ENCODE data around the gene SLC2A13. TPM values are rescaled to one million over a fixed set of nuclear protein-coding genes. Genes with fewer than 3 reads are reported as not detected.

Gene SLC2A13
- total and polyA plus RNA-seq, 10 donors: 1.1 to 17.1 (median 7.6) TPM

- Histone ChIP-seq H3K27me3 (replicated peaks in 1 of 7) (no peaks in the 10 kb centered on the region), H3K9me3 (peaks cover 2 to 25% (median 20%) of the 10 kb centered on the region in 8 donors), H3K36me3 (peaks cover 0 to 9% (median 0%) of the 10 kb centered on the region in 6 donors), H3K27ac (no peak overlapping the region), H3K4me3 (no peak overlapping the region), H3K4me1 (no peaks in the 10 kb centered on the region)
- no peak for DNase-seq
- 48 to 63% (median 54%) methylated on average over 2 of the region's 2 CpGs for WGBS, 5 donors
- intact Hi-C loops (cut with DNase I; ENCODE audit: low total_unique reads): no loop called here
- no peak for TF ChIP-seq POLR2AphosphoS5 (IDR thresholded peaks at IDR 0.05)
These were observed 222.5 kb downstream of the SLC2A13 start for GRCh38 chr12:39883411-39883810.

DNA sequence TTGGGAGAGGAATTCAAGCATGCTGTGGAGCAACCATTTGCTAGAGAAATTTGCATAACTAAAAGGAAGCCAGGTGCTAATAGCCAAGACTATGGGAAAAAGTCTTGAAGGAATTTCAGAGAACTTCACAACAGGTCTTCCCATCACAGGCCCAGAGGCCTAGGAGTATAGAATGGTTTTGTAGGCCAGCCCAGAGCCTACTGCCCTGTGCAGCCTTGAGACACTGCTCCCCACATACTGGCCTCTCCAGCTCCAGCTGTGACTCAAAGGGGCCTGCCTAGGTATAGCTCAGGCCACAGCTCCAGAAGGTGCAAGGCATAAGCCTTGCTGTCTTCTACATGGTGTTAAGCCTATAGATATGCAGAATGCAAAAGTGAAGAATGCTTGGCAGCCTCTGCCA lies 227.1 kb downstream of the SLC2A13 start:
- intact Hi-C loops (cut with DNase I; ENCODE audit: low total_unique reads): no loop called here
- no peak for DNase-seq
- H3K27ac ChIP-seq: no peak overlapping the region
- no peaks in the 10 kb centered on the region for H3K4me1 ChIP-seq
- H3K9me3 ChIP-seq: peaks cover 2 to 34% (median 30%) of the 10 kb centered on the region in 8 donors
- no peaks in the 10 kb centered on the region for H3K27me3 ChIP-seq (replicated peaks in 1 of 7)
- H3K36me3 ChIP-seq: peaks cover 0 to 9% (median 0%) of the 10 kb centered on the region in 6 donors
- TF ChIP-seq POLR2AphosphoS5 (IDR thresholded peaks at IDR 0.05) (no peak), POLR2A (IDR thresholded peaks at IDR 0.05) (no peak)
- TF ChIP-seq, protein P1, sequence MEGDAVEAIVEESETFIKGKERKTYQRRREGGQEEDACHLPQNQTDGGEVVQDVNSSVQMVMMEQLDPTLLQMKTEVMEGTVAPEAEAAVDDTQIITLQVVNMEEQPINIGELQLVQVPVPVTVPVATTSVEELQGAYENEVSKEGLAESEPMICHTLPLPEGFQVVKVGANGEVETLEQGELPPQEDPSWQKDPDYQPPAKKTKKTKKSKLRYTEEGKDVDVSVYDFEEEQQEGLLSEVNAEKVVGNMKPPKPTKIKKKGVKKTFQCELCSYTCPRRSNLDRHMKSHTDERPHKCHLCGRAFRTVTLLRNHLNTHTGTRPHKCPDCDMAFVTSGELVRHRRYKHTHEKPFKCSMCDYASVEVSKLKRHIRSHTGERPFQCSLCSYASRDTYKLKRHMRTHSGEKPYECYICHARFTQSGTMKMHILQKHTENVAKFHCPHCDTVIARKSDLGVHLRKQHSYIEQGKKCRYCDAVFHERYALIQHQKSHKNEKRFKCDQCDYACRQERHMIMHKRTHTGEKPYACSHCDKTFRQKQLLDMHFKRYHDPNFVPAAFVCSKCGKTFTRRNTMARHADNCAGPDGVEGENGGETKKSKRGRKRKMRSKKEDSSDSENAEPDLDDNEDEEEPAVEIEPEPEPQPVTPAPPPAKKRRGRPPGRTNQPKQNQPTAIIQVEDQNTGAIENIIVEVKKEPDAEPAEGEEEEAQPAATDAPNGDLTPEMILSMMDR (IDR thresholded peaks at IDR 0.05 in 8 of 11, conservative IDR thresholded peaks at IDR 0.05 in 3 of 11): no peak
- no peak overlapping the region for H3K4me3 ChIP-seq

DNA sequence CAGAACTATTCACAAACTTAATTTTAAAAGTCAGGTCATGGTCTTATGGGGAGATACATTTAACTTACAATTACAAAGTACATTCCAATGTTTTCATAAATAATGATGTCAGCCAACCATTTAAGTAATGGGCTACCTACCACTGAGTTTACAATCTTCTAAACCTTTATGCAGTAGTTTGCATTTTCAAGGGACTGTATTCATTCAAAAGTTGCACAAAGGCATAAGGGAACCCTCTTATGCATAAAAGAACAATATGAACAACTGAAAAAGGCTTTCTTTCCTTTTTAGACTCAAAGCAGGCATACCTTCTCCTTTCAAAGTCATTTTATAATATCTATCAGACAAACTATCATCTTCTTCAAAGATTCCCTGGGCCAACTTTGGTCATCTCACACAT lies 230.2 kb downstream of the SLC2A13 start:
- H3K9me3 ChIP-seq: peaks cover 2 to 33% (median 29%) of the 10 kb centered on the region in 8 donors
- no peak overlapping the region for H3K4me3 ChIP-seq
- peaks cover 0 to 9% (median 0%) of the 10 kb centered on the region in 6 donors for H3K36me3 ChIP-seq
- H3K27me3 ChIP-seq (replicated peaks in 1 of 7): no peaks in the 10 kb centered on the region
- no peaks in the 10 kb centered on the region for H3K4me1 ChIP-seq
- intact Hi-C loops (cut with DNase I; ENCODE audit: low total_unique reads): no loop called here
- TF ChIP-seq, protein P1 (IDR thresholded peaks at IDR 0.05 in 8 of 11, conservative IDR thresholded peaks at IDR 0.05 in 3 of 11): no peak
- TF ChIP-seq POLR2AphosphoS5 (IDR thresholded peaks at IDR 0.05): no peak
- TF ChIP-seq POLR2A (IDR thresholded peaks at IDR 0.05): no peak
- no peak overlapping the region for H3K27ac ChIP-seq
- no peak for DNase-seq

- TF ChIP-seq, protein P1 (IDR thresholded peaks at IDR 0.05 in 8 of 11, conservative IDR thresholded peaks at IDR 0.05 in 3 of 11): no peak
- no peak for TF ChIP-seq POLR2AphosphoS5 (IDR thresholded peaks at IDR 0.05)
- no peak for TF ChIP-seq POLR2A (IDR thresholded peaks at IDR 0.05)
- 85 to 97% (median 92%) methylated on average over 2 of the region's 2 CpGs for WGBS, 5 donors
- Histone ChIP-seq H3K36me3 (peaks cover 0 to 9% (median 0%) of the 10 kb centered on the region in 6 donors), H3K4me3 (no peak overlapping the region), H3K27me3 (replicated peaks in 1 of 7) (no peaks in the 10 kb centered on the region), H3K4me1 (no peaks in the 10 kb centered on the region), H3K9me3 (peaks cover 2 to 24% (median 22%) of the 10 kb centered on the region in 8 donors), H3K27ac (no peak overlapping the region)
- no peak for DNase-seq
- intact Hi-C loops (cut with DNase I; ENCODE audit: low total_unique reads): no loop called here
These were observed 231.1 kb downstream of the SLC2A13 start for GRCh38 chr12:39874785-39875184.

DNA sequence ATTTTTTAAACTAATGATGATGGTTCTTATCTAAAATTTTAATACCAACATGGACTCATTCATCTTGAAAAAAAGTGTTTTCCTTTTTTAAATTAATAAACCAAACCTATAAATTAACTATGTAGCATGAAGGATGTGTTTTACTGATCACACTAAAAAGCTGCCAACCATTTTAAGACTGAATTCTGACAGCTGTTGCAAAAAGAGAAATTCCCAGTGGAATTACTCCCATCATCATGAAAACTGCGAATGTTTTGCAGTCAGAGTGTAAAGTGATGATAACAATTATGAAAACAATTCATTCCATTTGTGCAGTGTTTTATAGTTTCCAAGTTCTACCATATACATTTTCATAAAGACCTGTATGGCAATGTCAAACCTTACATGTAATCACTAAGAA lies 232.8 kb downstream of the SLC2A13 start:
- Histone ChIP-seq H3K36me3 (no peaks in the 10 kb centered on the region), H3K9me3 (peaks cover 0 to 7% (median 5%) of the 10 kb centered on the region in 8 donors), H3K4me3 (no peak overlapping the region), H3K27ac (no peak overlapping the region), H3K27me3 (replicated peaks in 1 of 7) (no peaks in the 10 kb centered on the region), H3K4me1 (no peaks in the 10 kb centered on the region)
- TF ChIP-seq, protein P1 (IDR thresholded peaks at IDR 0.05 in 8 of 11, conservative IDR thresholded peaks at IDR 0.05 in 3 of 11): no peak
- TF ChIP-seq POLR2AphosphoS5 (IDR thresholded peaks at IDR 0.05) (no peak), POLR2A (IDR thresholded peaks at IDR 0.05) (no peak)
- 60 to 82% (median 82%) methylated on average over 1 of the region's 1 CpG for whole genome bisulfite sequencing, 5 donors
- intact Hi-C loops (cut with DNase I; ENCODE audit: low total_unique reads): no loop called here
- no peak for DNase-seq
